Stimulated activated CD4-positive, alpha-beta T cell treated with anti-CD3 and anti-CD28 coated beads, Interleukin-1b, Interleukin-23, amount 100 ng/mL, for 4 hours (primary cell): ENCODE results near the gene RIPK3.
"Not testable (repeated sequence)": the region's sequence is repeated elsewhere in the genome, so short reads cannot be mapped to it uniquely, and the experiment has no call there.

Experiments used
- DNase-seq, 2 donors: peaks; one replicate each; pipeline ENCODE4 v3.0.0-alpha.2; 2020; ENCODE audit warnings: low read depth in 2 of 2

The RIPK3 gene

GRCh38 chr14:24369907-24370687, 30.3 kb upstream of the RIPK3 start:
- no peak for DNase-seq

- no peak for DNase-seq
Measured at GRCh38 chr14:24369463-24369862, 29.7 kb upstream of the RIPK3 start.

- DNase-seq: no peak
Measured at GRCh38 chr14:24368562-24369252, 28.9 kb upstream of the RIPK3 start.

GRCh38 chr14:24368212-24368561, 28.4 kb upstream of the RIPK3 start:
- no peak for DNase-seq

- DNase-seq: no peak
Measured at GRCh38 chr14:24367514-24368211, 27.9 kb upstream of the RIPK3 start, which contains the start of gene NFATC4. Gene NFATC4 (plus strand): TSS chr14:24368184. CDS start chr14:24368341, 157 bp downstream.

- no peak for DNase-seq
Measured at GRCh38 chr14:24366721-24367513, 27.1 kb upstream of the RIPK3 start.

GRCh38 chr14:24366413-24366720, 26.6 kb upstream of the RIPK3 start:
- DNase-seq: no peak

- DNase-seq: peak; percentile 50 to 57
Measured at GRCh38 chr14:24365600-24366412, 26.0 kb upstream of the RIPK3 start.

- DNase-seq: no peak
Measured at GRCh38 chr14:24364841-24365240, 25.1 kb upstream of the RIPK3 start.

GRCh38 chr14:24363401-24363800, 23.6 kb upstream of the RIPK3 start:
- no peak for DNase-seq

- DNase-seq: no peak
Measured at GRCh38 chr14:24362241-24362960, 22.6 kb upstream of the RIPK3 start.

- no peak for DNase-seq
Measured at GRCh38 chr14:24361326-24361725, 21.5 kb upstream of the RIPK3 start.

- no peak for DNase-seq
Measured at GRCh38 chr14:24360281-24360680, 20.5 kb upstream of the RIPK3 start.

- DNase-seq: no peak
Measured at GRCh38 chr14:24356208-24356607, 16.4 kb upstream of the RIPK3 start.

- no peak for DNase-seq
Measured at GRCh38 chr14:24355009-24355408, 15.2 kb upstream of the RIPK3 start.

GRCh38 chr14:24354482-24354825, 14.7 kb upstream of the RIPK3 start:
- DNase-seq: not testable (repeated sequence)

GRCh38 chr14:24353559-24354481, 14.0 kb upstream of the RIPK3 start:
- DNase-seq: no peak

- DNase-seq: no peak
Measured at GRCh38 chr14:24351517-24351916, 11.7 kb upstream of the RIPK3 start.

- no peak for DNase-seq
Measured at GRCh38 chr14:24349742-24350141, 10.0 kb upstream of the RIPK3 start.

GRCh38 chr14:24348186-24348585, 8.4 kb upstream of the RIPK3 start:
- DNase-seq: no peak
